GM18511 (cell line): Measurements from ENCODE around the gene CHIC1.

ENCODE experiments used
- ATAC-seq: cut with Tn5 transposase; IDR thresholded peaks from one replicate; pipeline ENCODE4 v1.9.1; 2021; ENCODE audit warnings: mild to moderate bottlenecking, moderate library complexity; ENCODE audit not compliant: unreplicated experiment

Gene CHIC1

GRCh38 chrX:73728602-73729001, 165.6 kb downstream of the CHIC1 start:
- no peak for ATAC-seq
